WI38 (cell line): ENCODE measurements around the gene TMEM151A.

Experiments used
- H3K4me3 ChIP-seq: 2 replicates; pipeline ENCODE4 v1.5.1; 2011; ENCODE audit warnings: low read depth, mild to moderate bottlenecking, control low read depth, low read length
- TF ChIP-seq, protein P1 (sequence below): IDR thresholded peaks from 2 replicates; pipeline ENCODE4 v1.5.1; 2012; ENCODE audit warnings: low read depth, mild to moderate bottlenecking, control low read depth, low read length

The TMEM151A gene

DNA sequence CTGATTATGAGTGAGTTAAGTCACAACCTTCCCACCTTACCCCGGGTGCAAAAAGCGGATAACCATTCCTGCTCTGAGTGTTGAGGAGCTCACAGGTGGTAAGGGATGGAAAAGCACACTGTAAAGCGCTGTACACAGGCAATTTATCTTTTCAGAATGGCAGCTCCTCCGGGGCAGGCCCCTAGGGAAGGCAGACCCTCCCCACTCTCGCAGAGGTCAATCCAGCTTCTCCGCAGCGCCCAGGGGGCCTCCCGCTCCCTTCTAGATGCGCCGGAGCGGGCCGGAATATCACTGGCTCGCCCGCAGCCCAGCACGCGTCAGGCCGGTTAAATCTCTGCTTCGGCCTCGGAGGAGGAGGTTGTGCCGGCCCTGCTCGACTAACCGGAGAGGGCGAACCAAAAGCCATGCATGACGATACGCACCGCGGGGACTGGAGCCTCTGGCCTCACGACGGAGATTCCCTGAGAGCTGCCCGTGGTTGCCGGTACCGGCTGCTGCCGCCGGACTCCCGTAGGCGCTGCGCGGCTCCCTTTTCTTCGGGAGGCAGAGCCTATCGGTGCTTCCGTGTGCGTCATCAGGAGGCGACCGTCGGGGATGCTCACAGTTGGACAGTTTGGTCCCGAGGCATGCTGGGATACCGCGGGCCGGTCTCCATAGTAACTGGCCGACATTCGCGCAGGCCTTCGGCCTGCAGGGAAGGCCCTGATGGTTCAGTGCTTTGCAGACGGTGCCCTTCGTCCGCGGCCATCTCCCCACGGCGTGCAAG, 53.0 kb downstream of the TMEM151A start, which contains the start of gene BRMS1:
TSS of gene BRMS1 (minus strand) at position 555 of the 766 bp plus-strand sequence. CDS start 2,870 bp downstream, outside the sequence.
- TF ChIP-seq, protein P1, sequence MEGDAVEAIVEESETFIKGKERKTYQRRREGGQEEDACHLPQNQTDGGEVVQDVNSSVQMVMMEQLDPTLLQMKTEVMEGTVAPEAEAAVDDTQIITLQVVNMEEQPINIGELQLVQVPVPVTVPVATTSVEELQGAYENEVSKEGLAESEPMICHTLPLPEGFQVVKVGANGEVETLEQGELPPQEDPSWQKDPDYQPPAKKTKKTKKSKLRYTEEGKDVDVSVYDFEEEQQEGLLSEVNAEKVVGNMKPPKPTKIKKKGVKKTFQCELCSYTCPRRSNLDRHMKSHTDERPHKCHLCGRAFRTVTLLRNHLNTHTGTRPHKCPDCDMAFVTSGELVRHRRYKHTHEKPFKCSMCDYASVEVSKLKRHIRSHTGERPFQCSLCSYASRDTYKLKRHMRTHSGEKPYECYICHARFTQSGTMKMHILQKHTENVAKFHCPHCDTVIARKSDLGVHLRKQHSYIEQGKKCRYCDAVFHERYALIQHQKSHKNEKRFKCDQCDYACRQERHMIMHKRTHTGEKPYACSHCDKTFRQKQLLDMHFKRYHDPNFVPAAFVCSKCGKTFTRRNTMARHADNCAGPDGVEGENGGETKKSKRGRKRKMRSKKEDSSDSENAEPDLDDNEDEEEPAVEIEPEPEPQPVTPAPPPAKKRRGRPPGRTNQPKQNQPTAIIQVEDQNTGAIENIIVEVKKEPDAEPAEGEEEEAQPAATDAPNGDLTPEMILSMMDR, result no peak
- peak within 1 kb of the TSS; percentile 97 for H3K4me3 ChIP-seq

DNA sequence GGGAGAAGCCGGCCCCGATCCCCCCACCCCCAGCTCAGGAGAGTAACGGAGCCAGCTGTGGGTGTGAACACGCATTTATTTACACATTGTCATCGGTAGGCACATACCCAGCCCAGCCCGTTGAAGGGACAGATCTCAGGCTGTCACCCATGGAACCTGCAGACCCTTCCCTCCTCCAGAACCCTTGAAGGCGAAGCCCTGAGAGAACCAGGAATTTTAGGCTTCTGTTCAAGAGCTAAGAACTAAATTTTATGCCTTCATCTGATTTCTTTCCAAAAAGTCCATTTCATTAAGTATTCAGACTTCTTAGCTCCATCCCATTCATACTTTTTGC, 53.6 kb downstream of the TMEM151A start:
- TF ChIP-seq, protein P1, result no peak
- peak overlapping the region; percentile 97 for H3K4me3 ChIP-seq
